ENCODE measurements around the gene TSLP.

TSLP gene

GRCh38 chr5:111063709-111064322 is 7.7 kb upstream of the TSLP start:
- no peak for DNase-seq (ENCODE audit: low read depth in 1 of 2, low spot score in 1 of 2)
- no peaks in the 10 kb centered on the region for H3K27me3 ChIP-seq (ENCODE audit: insufficient read depth, poor library complexity, severe bottlenecking)
- no peak overlapping the region for H3K4me3 ChIP-seq (replicated peaks; ENCODE audit: insufficient read depth, low read length)
- TF ChIP-seq GABPA (IDR thresholded peaks at IDR 0.05; ENCODE audit: low read depth), result no peak
- TF ChIP-seq REST (IDR thresholded peaks at IDR 0.05; ENCODE audit: insufficient replicate concordance, low read depth), result no peak
- no peak for TF ChIP-seq CTCF (IDR thresholded peaks at IDR 0.05; ENCODE audit: insufficient read depth, low read length)
- no peak for TF ChIP-seq SPI1 (IDR thresholded peaks at IDR 0.05; ENCODE audit: borderline replicate concordance, low read depth)
- no peak for TF ChIP-seq POLR2AphosphoS5 (IDR thresholded peaks at IDR 0.05; ENCODE audit: low read depth)
- H3K27ac ChIP-seq (replicated peaks), result no peak overlapping the region

GRCh38 chr5:111066261-111066938 is 5.1 kb upstream of the TSLP start:
- TF ChIP-seq CTCF (IDR thresholded peaks at IDR 0.05; ENCODE audit: insufficient read depth, low read length) (no peak), POLR2AphosphoS5 (IDR thresholded peaks at IDR 0.05; ENCODE audit: low read depth) (no peak), REST (IDR thresholded peaks at IDR 0.05; ENCODE audit: insufficient replicate concordance, low read depth) (no peak), GABPA (IDR thresholded peaks at IDR 0.05; ENCODE audit: low read depth) (no peak), SPI1 (IDR thresholded peaks at IDR 0.05; ENCODE audit: borderline replicate concordance, low read depth) (no peak)
- no peaks in the 10 kb centered on the region for H3K27me3 ChIP-seq (ENCODE audit: insufficient read depth, poor library complexity, severe bottlenecking)
- H3K27ac ChIP-seq (replicated peaks), result no peak overlapping the region
- no peak overlapping the region for H3K4me3 ChIP-seq (replicated peaks; ENCODE audit: insufficient read depth, low read length)
- no peak for DNase-seq (ENCODE audit: low read depth in 1 of 2, low spot score in 1 of 2)

GRCh38 chr5:111068213-111068612 is 3.3 kb upstream of the TSLP start:
- Histone ChIP-seq H3K27ac (replicated peaks) (no peak overlapping the region), H3K27me3 (ENCODE audit: insufficient read depth, poor library complexity, severe bottlenecking) (no peaks in the 10 kb centered on the region), H3K4me3 (replicated peaks; ENCODE audit: insufficient read depth, low read length) (no peak overlapping the region)
- TF ChIP-seq GABPA (IDR thresholded peaks at IDR 0.05; ENCODE audit: low read depth) (no peak), SPI1 (IDR thresholded peaks at IDR 0.05; ENCODE audit: borderline replicate concordance, low read depth) (no peak), POLR2AphosphoS5 (IDR thresholded peaks at IDR 0.05; ENCODE audit: low read depth) (no peak), REST (IDR thresholded peaks at IDR 0.05; ENCODE audit: insufficient replicate concordance, low read depth) (no peak), CTCF (IDR thresholded peaks at IDR 0.05; ENCODE audit: insufficient read depth, low read length) (no peak)
- DNase-seq (ENCODE audit: low read depth in 1 of 2, low spot score in 1 of 2), result no peak

Measured in HL-60 (cell line).